ENCODE data around the gene DLEC1.

GRCh38 chr3:38022301-38022700 is 16.7 kb upstream of the DLEC1 start:
- TF ChIP-seq POLR2AphosphoS5 (IDR thresholded peaks at IDR 0.05; ENCODE audit: low read depth, low read length) (no peak), PAX5 (IDR thresholded peaks at IDR 0.05; ENCODE audit: insufficient read depth, low read length, severe bottlenecking) (no peak), POLR2A (IDR thresholded peaks at IDR 0.05; ENCODE audit: low read depth, low read length) (no peak), POU2F2 (IDR thresholded peaks at IDR 0.05; ENCODE audit: low read depth, low read length) (no peak)
